Vagina (tissue), 2 donors: ENCODE data around the gene CACNA2D1.

Experiments used
- POLR2A ChIP-seq, 2 donors: fragments of 450-650 bp; IDR thresholded peaks; one replicate each; pipeline ENCODE4 v1.6.1; 2017; ENCODE audit warnings: antibody characterized with exemption in 2 of 2, mild to moderate bottlenecking in 2 of 2, moderate library complexity in 2 of 2
- POLR2AphosphoS5 ChIP-seq, 2 donors: sonication (generic); formaldehyde crosslinking; IDR thresholded peaks; one replicate each; pipeline ENCODE4 v1.9.0; 2017; ENCODE audit warnings: antibody characterized with exemption in 2 of 2, mild to moderate bottlenecking in 2 of 2, low read depth in 1 of 2; ENCODE audit not compliant: insufficient read depth in 1 of 2

DNA sequence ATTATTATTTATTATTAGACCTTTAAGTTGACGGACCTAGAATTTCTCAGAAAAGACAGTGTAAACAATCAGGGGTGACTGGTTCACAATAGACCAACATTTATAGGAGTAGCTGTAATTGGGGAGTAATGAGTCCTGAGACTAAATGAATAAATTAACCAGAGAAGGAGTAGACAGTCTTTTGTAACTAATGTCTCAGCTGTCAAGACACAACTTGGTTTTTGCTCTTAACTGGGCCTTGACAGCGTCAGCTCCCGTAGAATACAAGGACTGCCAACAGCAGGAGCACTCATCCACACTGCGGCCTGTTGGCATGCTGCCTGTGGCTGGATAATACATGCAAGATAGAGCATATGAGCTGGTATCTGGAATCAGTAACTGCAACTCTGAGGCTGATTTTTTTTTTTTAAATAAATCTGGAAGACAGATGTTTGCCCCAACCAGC lies 123.9 kb downstream of the CACNA2D1 start:
- TF ChIP-seq POLR2AphosphoS5 (IDR thresholded peaks at IDR 0.05; ENCODE audit: insufficient read depth in 1 of 2, low read depth in 1 of 2) (no peak), POLR2A (IDR thresholded peaks at IDR 0.05) (no peak)
